Hepatocyte (in vitro differentiated cells): ENCODE measurements around the gene GAP43.

Experiments used
- CTCF ChIP-seq: fragments of 200-600 bp; sonication (generic); IDR thresholded peaks from 2 replicates; pipeline ENCODE4 v1.5.1; 2016; ENCODE audit warnings: antibody characterized with exemption, mild to moderate bottlenecking; ENCODE audit not compliant: poor library complexity
- EZH2 ChIP-seq: fragments of 200-600 bp; sonication (generic); IDR thresholded peaks from 2 replicates; pipeline ENCODE4 v1.6.1; 2016; ENCODE audit warnings: antibody characterized with exemption, mild to moderate bottlenecking, borderline replicate concordance
- EZH2phosphoT487 ChIP-seq: fragments of 200-600 bp; sonication (generic); IDR thresholded peaks from one replicate; pipeline ENCODE4 v1.6.1; 2018; ENCODE audit warnings: antibody characterized with exemption, mild to moderate bottlenecking, low read depth, moderate library complexity; ENCODE audit not compliant: unreplicated experiment, severe bottlenecking

DNA sequence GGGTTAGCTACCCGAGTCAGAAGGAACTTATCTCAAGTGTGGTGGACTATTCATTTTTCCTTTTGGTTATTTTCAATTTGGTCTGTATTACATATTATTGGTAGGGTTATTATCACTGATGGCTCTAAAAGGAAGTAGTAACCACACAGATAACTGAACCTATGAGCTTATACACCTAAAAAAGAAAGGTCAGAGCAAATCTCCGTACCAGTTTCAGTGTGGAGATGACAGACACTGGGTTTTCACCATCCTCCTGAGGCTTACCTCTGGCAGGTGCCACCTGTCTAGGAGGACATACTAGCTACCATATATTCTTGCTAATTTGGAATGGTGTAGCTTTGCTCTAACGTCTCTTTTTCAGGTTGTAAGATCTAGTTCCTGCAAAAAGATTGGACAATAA lies 10.2 kb downstream of the GAP43 start:
- no peak for TF ChIP-seq CTCF
- TF ChIP-seq EZH2phosphoT487 = no peak
- TF ChIP-seq EZH2 = no peak
